ENCODE measurements around the gene SEMG1.

The SEMG1 gene

DNA sequence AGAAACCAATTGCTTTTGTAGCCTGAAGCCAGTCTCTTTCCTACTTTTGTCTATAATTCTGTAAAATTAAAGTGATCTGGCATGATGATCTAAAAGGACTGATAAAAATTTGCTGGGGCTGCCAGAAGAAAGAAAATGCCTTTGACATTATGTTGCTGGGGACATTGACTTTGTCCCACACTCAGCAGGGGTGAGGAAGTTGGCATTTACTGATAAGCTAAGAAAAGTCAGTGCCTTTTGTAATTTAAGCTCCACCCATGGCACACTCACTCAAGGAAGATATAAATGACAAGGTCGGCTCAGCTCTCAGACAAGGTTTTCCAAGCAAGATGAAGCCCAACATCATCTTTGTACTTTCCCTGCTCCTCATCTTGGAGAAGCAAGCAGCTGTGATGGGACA, at the start of gene SEMG1:
SEMG1 (plus strand) TSS at position 309 of the 400 bp plus-strand sequence; CDS start at position 330, 21 bp downstream.
- DNase-seq (ENCODE audit: low read depth in 2 of 2), result no peak

DNA sequence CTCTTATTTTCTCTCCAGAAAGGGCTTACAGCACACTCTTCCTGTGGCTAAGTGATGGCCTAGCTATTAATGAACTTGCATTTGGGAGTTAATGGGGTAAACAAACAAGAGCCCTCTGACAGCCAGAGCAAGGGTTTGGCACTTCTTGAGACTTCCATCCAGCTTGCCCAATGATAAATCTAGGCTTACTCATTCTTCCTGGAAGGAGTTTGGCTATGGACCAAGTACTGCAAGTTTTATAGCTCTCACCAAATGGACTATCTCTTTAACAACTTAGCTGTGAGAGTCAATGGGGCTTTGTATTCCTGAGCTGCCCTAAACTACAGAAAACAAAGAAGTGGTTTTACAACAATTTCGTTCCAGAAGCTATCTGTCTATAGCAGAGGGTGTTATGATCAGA, 48.9 kb upstream of the SEMG1 start:
- DNase-seq (ENCODE audit: low read depth in 2 of 2), result no peak

- no peak for DNase-seq (ENCODE audit: low read depth in 2 of 2)
Measured at GRCh38 chr20:45163083-45163803, 43.6 kb upstream of the SEMG1 start.

DNA sequence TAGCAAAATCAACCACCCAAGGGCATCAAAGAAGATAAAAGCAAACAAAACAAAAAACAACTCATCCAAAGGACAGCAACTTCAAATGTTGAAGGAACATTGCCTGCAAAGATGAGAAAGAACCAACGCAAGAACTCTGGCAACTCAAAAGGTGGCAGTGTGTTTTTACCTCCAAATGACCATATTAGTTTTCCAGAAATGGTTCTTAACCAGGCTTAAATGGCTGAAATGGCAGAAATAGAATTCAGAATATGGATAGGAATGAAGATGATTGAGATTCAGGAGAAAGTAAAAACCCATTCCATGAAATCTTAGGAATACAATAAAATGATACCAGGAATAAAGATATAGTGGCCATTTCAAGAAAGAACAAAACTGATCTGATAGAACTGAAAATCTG, 41.9 kb upstream of the SEMG1 start:
- no peak for DNase-seq (ENCODE audit: low read depth in 2 of 2)

DNA sequence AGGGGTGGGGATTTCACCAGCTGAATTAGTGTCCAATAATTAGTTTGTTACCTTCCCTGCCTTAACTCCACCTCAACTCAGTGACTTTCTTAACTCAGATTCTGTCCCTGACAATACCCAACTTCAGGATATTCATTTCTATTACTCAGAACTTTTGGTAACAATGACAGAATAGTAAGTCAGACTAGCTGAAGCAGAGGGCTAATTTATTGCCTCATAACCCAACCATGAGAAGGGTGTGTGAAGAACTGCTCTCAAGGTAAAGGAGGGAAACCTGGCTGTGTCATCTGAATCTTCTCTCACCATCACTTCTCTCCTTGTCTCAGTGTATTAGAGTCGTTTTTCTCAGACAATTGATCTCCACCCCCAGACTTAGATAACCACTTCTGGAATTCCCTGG, 33.3 kb upstream of the SEMG1 start:
- DNase-seq (ENCODE audit: low read depth in 2 of 2), result no peak

DNA sequence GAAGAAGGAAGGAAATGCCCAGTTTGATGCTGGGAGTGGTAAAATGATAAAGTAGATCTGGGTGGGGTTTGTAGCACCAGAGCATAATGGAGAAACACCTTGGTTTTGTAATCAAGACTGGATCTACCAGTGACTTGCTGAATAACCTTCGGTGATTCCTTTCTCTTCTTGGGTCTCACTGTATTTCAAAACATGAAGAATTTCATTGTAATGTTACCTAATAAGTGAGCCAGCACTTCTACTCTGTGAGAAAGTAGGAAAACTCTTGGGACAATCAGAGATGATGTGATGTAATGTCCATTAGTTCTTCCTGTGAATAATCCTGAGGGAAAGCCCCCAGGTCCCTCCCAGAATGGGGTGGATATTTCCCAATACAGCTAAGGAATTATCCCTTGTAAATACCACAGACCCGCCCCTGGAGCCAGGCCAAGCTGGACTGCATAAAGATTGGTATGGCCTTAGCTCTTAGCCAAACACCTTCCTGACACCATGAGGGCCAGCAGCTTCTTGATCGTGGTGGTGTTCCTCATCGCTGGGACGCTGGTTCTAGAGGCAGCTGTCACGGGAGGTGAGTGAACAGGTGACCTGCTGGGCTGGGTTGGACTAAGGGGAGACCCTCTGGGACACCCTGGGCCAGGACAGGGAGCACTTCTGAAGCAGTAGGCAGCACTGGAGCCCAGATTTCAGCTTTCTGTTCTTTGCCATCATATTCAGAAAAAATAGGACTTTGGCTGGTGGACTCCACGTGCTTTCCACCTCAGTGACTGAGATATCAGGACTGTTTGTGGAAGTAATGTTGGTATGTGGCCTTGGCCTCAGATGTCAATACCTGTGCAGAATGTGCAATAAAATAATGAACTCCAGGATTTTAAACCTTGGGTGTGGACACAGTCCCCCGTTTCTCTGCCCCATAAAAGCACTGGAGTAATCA, 32.1 kb upstream of the SEMG1 start, which contains the start of gene PI3:
PI3 (plus strand) TSS at position 469 of the 931 bp plus-strand sequence; CDS start at position 490, 21 bp downstream.
- no peak for DNase-seq (ENCODE audit: low read depth in 2 of 2)

DNA sequence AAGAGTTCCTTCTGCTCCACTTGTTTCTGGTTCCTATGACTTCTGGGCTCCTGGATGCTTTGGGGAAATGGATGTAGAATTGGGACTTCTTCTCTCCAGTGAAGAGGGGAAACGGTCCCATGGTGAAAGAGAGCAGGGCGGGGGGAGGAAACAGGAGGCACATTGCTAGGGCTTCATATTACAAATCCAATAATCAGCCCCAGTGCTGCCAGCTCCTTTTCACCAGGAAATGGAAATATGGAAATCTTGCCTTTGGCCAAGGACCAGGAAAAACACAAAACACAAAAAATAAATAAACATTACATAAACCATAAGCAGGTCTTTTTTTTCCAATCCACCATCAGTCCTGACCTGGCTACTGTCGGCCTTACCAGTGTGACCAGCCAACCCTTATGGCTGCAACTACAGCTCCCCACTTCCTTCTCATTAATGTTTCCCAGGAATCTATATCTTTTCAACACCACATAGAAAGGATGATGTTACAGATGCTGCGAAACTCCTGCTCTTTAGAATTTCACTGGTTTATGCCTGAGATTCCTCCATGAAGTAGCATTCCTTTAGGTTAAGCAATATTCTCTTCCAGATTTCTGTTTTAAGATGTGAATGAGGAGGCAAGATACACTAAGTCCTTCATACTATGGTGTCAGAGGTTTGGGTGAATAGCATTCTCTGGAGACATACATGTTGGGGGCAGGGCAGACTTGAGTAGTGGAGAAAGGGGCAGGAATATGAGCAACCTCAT, 30.1 kb upstream of the SEMG1 start:
- no peak for DNase-seq (ENCODE audit: low read depth in 2 of 2)

DNA sequence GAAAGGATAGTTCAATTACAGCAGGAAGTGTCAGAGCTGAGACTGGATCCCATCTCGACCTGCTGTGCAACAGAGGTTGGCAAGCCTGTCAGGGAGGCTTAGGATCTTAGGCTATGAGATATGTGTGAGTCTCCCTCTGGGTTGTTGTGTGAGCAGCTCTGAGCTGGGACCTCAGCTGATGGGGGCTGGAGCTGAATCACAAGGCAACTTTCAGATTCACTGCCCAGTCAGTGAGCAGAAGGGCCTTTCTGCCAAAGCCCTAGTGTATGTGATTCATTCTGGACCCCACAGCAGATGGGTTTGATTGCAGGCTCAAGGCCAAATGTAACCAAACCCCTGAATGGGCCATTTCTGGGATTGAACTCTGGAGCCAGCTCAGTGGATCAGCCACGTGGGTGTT, 27.7 kb upstream of the SEMG1 start:
- DNase-seq (ENCODE audit: low read depth in 2 of 2), result no peak

DNA sequence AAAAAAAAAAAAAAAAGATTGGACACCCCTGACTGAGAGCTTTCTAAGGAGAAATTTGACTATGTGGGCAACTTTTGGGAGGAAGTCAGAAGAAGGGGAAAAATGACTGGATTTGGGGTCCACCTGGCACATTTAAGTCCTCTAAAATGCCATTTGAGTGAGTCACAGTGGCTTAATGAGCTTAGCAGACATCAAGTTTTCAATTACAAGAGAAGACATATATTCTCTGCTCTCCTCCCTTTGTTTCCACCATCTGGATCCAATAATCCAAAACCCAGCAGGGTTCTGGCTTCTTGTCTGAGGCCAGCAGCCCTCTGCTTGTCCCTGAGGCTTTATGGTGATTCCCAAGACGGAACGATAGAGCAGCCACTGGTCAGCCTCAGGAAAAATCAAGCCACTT, 25.2 kb upstream of the SEMG1 start:
- DNase-seq (ENCODE audit: low read depth in 2 of 2), result no peak

DNA sequence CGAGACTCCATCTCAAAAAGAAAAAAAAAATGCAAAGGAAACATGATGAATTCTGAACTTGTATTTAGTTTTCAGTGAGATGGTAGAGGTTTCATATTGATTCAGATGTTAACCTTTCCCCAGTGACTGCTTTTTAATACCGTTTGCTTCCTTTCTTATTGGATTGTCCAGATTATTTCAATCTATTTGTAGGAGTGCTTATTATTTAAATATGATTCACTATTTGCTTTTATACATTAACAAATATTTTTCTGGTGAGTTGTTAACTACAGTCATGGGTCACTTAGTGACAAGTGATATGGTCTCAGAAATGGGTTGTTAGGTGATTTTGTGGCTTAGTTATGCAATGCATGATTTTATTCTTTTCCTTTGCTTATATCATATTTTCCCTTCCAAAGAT, 23.7 kb upstream of the SEMG1 start:
- no peak for DNase-seq (ENCODE audit: low read depth in 2 of 2)

- DNase-seq (ENCODE audit: low read depth in 2 of 2), result no peak
Measured at GRCh38 chr20:45187693-45188092, 19.1 kb upstream of the SEMG1 start.

DNA sequence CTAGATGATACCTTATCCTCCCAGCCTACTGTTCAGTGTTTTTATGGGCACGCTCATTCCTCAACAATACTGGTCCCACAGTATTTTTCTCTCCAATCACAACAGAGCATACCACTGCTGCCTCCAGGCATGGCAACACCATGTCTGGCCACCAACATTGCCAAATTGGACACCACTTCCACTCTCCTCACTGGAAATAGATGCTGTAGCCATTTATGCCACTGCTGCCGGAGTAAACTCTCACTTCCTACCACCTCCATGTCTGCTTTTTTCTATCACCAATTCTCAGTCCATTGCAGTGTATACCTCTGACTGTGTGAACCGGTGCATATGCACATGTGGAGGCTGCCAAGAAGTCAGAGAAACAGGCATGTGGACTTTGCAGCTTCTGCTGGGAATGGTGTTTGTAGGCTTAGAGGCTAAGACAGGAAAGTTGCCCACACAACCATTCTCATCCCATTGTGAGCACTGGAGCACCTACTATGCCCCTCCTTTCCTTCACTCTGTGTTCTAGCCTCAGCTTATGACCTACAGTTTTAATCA, 17.7 kb upstream of the SEMG1 start:
- no peak for DNase-seq (ENCODE audit: low read depth in 2 of 2)

- no peak for DNase-seq (ENCODE audit: low read depth in 2 of 2)
Measured at GRCh38 chr20:45189861-45190260, 17.0 kb upstream of the SEMG1 start.

DNA sequence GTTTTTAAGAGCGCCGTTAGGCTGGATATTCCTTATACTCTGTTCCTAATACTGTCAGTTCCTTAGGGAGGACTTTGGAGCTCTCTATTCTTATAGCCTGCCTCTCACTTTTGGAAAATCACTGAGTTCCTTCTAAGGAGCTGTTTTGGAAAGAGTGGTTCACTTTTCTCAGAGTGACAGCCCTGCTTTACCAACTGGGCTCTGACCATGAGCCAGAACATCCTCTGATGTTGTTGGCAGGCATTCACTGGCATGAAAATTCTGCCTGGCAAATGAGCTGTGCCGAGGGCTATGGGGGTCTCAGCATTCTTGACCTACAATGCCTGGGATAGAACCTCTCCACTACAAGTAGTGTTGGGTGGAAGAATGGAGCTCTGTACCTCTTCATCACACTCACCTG, 14.9 kb upstream of the SEMG1 start:
- no peak for DNase-seq (ENCODE audit: low read depth in 2 of 2)

DNA sequence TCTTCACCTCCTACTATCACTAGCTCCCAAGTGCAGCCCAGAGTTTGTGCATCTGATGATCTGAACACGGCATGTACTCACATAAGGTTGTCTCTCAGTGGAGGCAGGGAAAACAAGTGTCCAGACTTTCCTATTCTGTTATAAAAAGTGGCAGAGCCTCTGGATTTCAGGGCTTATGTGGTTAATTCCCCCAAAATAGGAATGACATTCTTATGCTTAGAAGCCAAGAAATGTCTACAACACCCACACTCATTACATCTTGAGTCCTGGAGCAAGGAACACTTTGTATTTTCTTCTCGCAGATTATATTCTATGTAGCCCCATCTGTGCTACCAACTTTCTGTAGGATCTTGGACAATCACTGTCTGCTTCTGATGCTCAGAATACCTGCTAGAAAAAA, 13.5 kb upstream of the SEMG1 start:
- no peak for DNase-seq (ENCODE audit: low read depth in 2 of 2)

DNA sequence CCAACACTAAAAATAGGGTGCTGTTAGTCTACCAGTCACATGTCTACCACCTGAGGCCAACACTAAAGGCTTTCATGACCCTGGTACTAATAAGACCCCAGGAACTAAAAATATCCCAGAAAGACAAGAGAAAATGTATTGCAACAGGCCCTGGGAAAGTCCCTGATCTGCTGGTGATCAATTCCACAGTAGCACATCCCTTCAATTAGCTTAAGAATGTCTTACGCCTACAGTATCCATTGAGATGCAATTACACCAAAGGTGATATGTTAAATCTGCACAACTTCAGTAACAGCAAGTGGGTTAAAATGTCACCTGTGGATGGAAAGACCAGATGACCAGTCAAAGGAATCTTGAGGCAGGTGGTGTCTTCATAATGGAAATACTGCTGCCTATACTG, 3.1 kb downstream of the SEMG1 start:
- no peak for DNase-seq (ENCODE audit: low read depth in 2 of 2)

DNA sequence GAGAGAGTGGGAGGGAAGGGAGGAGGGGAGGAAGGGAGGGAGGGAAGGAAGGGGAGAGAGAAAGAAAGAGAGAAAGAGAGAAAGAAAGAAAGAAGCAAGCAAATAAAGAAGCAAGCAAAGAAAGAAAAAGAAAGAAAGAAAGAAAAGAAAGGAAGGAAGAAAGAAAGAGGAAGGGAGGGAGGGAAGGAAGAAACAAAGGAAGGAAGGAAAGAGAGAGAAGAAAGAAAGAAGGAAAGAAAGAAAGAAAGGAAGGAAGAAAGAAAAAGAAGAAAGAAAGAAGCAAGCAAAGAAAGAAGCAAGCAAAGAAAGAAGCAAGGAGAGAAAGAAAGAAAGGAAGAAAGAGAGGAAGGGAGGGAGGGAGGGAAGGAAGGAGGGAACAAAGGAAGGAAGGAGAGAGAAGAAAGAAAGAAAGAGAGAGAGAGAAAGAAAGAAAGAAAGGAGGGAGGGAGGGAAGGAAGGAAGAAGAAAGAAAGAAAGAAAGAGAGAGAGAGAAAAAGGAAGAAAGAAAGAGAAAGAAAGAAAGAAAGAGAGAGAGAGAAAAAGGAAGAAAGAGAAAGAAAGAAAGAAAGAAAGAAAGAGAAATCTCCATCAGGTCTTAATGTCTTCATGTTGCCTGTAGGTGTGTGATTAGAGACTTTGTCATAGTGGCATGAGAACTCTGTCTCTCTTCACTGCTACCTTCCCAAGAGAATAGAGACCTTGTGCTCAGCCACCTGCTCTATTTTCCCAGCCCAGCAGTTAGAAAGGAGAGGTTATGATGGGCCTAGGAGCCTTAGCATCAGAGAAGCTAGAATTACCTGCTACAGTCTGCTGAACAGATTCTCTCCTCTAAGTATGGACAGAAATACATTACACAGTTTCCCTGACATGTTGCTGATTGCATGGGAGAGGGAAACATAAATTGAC, 5.0 kb downstream of the SEMG1 start:
- no peak for DNase-seq (ENCODE audit: low read depth in 2 of 2)

- no peak for DNase-seq (ENCODE audit: low read depth in 2 of 2)
Measured at GRCh38 chr20:45212836-45213235, 6.0 kb downstream of the SEMG1 start.

DNA sequence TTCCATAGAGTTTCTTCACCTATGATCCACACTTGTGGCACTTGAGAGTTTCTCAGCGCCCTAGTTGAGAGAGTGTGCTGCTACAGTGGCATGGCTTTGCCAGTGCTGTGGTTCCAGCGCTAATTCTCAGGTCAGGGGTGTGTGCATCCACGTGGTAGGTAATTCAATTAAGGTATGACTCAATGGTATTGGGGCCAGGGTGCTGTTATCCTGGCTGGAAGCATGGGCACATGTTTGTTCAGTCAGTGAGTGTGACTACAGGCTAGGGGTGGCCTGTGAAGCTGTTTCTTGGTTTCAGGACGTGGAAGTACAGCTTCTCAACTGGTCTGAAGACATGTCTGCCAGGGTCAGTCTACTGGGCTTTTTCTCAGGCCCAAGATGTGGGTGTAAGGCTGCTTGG, 11.3 kb downstream of the SEMG1 start:
- DNase-seq (ENCODE audit: low read depth in 2 of 2), result no peak

DNA sequence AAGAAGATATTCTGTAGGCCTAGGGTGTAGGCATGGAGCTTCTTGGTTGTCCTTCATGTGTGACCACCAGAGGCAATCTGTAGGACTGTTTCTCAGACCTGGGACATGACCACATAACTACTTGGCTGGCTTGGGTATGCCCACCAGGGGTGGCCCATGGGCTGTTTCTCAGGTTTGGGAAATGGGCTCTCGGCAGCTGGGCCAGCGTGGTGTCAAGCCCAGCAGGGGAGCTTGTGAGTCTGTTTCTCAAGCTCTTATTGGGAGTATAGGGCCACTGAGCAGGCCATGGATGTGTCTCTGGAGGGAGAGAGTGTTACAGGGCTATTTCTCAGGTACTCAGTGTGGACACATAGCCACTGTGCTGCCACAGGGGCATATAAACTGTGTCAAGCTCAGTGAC, 11.8 kb downstream of the SEMG1 start:
- no peak for DNase-seq (ENCODE audit: low read depth in 2 of 2)

DNA sequence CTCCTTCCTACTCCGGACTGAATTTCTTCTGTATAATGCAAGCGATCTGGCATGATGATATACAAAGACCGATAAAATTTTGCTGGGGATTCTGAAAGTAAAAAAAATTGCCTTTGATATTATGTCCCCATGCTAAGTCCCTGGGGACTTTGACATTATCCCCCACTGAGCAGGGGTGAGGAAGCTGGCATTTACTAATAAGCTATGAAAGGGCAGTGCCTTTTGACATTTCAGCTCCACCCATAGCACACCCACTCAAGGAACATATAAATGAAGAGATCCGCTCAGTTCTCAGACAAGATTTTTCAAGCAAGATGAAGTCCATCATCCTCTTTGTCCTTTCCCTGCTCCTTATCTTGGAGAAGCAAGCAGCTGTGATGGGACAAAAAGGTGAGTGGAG, 14.2 kb downstream of the SEMG1 start, which contains the start of gene SEMG2:
SEMG2 (plus strand) TSS at position 298 of the 400 bp plus-strand sequence; CDS start at position 315, 17 bp downstream.
- no peak for DNase-seq (ENCODE audit: low read depth in 2 of 2)
